Naive thymus-derived CD4-positive, alpha-beta T cell (primary cell): ENCODE results near the gene HSPBAP1. TPM values are rescaled to one million over a fixed set of nuclear protein-coding genes. Genes with fewer than 3 reads are reported as not detected.

Source experiments
- ATAC-seq: fragments of 150-1000 bp; cut with Tn5 transposase; 2 replicates; pipeline ENCODE4 v1.10.0; 2021; ENCODE audit warnings: mild to moderate bottlenecking, moderate library complexity
- CTCF ChIA-PET: fragments of 350-600 bp; sonication (Branson Sonifier 250); formaldehyde crosslinking; loops from one replicate; lab custom pipeline; 2021; ENCODE audit warnings: antibody characterized with exemption; lab: Charles Lee
- POLR2A ChIA-PET: fragments of 350-600 bp; sonication (Branson Sonifier 250); formaldehyde crosslinking; loops from one replicate; lab custom pipeline; 2021; ENCODE audit warnings: antibody characterized with exemption, inconsistent platforms; lab: Charles Lee
- DNase-seq, 9 donors: peaks; one replicate each; pipeline versions ENCODE4 v3.0.0 to v3.0.0-alpha.2; 2020 to 2022; ENCODE audit warnings: mixed read lengths in 1 of 9
- H3K27ac ChIP-seq: one replicate; pipeline ENCODE4 v1.7.0; 2013; ENCODE audit warnings: mild to moderate bottlenecking, low read depth, low read length, moderate library complexity
- H3K27me3 ChIP-seq, 2 donors: one replicate each; pipeline ENCODE4 v1.7.0; 2013; ENCODE audit warnings: low read length in 2 of 2, mild to moderate bottlenecking in 2 of 2, moderate library complexity in 2 of 2; ENCODE audit not compliant: control insufficient read depth in 2 of 2, insufficient read depth in 2 of 2
- H3K36me3 ChIP-seq, 3 experiments: 1 replicate in 2 of 3; 2 replicates in 1 of 3; pipeline ENCODE4 v1.7.0; 2013; ENCODE audit warnings: low read length in 3 of 3, mild to moderate bottlenecking in 3 of 3, moderate library complexity in 1 of 3; ENCODE audit not compliant: insufficient read depth in 3 of 3, control insufficient read depth in 2 of 3
- H3K4me1 ChIP-seq, 2 donors: one replicate each; pipeline ENCODE4 v1.7.0; 2013; ENCODE audit warnings: low read length in 2 of 2, mild to moderate bottlenecking in 2 of 2, moderate library complexity in 1 of 2; ENCODE audit not compliant: control insufficient read depth in 2 of 2, insufficient read depth in 2 of 2
- H3K4me3 ChIP-seq: 2 replicates; pipeline ENCODE4 v1.7.0; 2013; ENCODE audit warnings: mild to moderate bottlenecking, low read length
- H3K9me3 ChIP-seq, 3 experiments: 1 replicate in 2 of 3; 2 replicates in 1 of 3; pipeline ENCODE4 v1.7.0; 2013; ENCODE audit warnings: low read length in 3 of 3; ENCODE audit not compliant: control insufficient read depth in 2 of 3
- H3K27ac Mint-ChIP-seq, 9 donors: one replicate each; pipeline ENCODE4 v1.8.0; 2020 to 2022; ENCODE audit warnings: mixed read lengths in 9 of 9, mild to moderate bottlenecking in 8 of 9, moderate library complexity in 5 of 9, inconsistent platforms in 2 of 9
- H3K27me3 Mint-ChIP-seq, 5 donors: one replicate each; pipeline ENCODE4 v1.8.0; 2021 to 2022; ENCODE audit warnings: mixed read lengths in 5 of 5, mild to moderate bottlenecking in 1 of 5
- H3K36me3 Mint-ChIP-seq, 5 donors: one replicate each; pipeline ENCODE4 v1.8.0; 2020 to 2022; ENCODE audit warnings: mixed read lengths in 5 of 5, mild to moderate bottlenecking in 3 of 5, inconsistent platforms in 1 of 5
- H3K4me1 Mint-ChIP-seq, 7 donors: one replicate each; pipeline ENCODE4 v1.8.0; 2020 to 2022; ENCODE audit warnings: mixed read lengths in 7 of 7, mild to moderate bottlenecking in 3 of 7, inconsistent platforms in 1 of 7
- H3K4me3 Mint-ChIP-seq, 10 donors: one replicate each; pipeline ENCODE4 v1.8.0; 2020 to 2022; ENCODE audit warnings: mild to moderate bottlenecking in 10 of 10, mixed read lengths in 10 of 10, moderate library complexity in 6 of 10, inconsistent platforms in 2 of 10
- H3K9me3 Mint-ChIP-seq, 11 donors: one replicate each; pipeline ENCODE4 v1.8.0; 2020 to 2022; ENCODE audit warnings: mixed read lengths in 11 of 11, mild to moderate bottlenecking in 4 of 11, inconsistent platforms in 1 of 11, moderate library complexity in 1 of 11
- intact Hi-C, 2 donors: fragments of 100-400 bp; cut with micrococcal nuclease; formaldehyde crosslinking; loops; one replicate each; pipeline ENCODE4 v1.15.1; 2023
- polyA plus RNA-seq, 2 donors: library from polyadenylated mRNA; unstranded; fragments of 300-500 nt; fragmentation: Illumina TruSeq; gene quantifications; one replicate each; pipeline ENCODE4 v1.2.3, GENCODE V29; 2021
- total RNA-seq, 6 experiments: library from RNA in 5 of 6; stranded (reverse) in 5 of 6; gene quantifications; 1 replicate in 5 of 6; 2 replicates in 1 of 6; pipeline ENCODE4 v1.2.3 and lab custom pipeline; 2021 to 2026

The HSPBAP1 gene
- total and polyA plus RNA-seq, 7 experiments from 2014 or later = 7.1 to 31.5 (median 21.7) TPM

GRCh38 chr3:122767540-122768372, 25.9 kb downstream of the HSPBAP1 start:
- Histone ChIP-seq H3K27me3 (no peaks in the 10 kb centered on the region), H3K9me3 (no peaks in the 10 kb centered on the region), H3K36me3 (peaks cover 0 to 12% (median 0%) of the 10 kb centered on the region in 3 experiments), H3K4me1 (no peaks in the 10 kb centered on the region), H3K4me3 (no peak overlapping the region), H3K27ac (no peak overlapping the region)
- Mint-ChIP-seq H3K36me3 (peaks cover 3 to 45% (median 21%) of the 10 kb centered on the region in 5 donors), H3K9me3 (no peaks in the 10 kb centered on the region), H3K27me3 (no peaks in the 10 kb centered on the region), H3K4me3 (no peak overlapping the region), H3K4me1 (peaks cover 0 to 11% (median 0%) of the 10 kb centered on the region in 7 donors), H3K27ac (peak overlapping the region in 4 of 9 donors; percentile 4 to 34 (median 26))
- ChIA-PET POLR2A (no interaction called here), CTCF (no interaction called here)
- intact Hi-C loops = no loop called here
- peak; percentile 54 for ATAC-seq
- no peak for DNase-seq

GRCh38 chr3:122766430-122766829, 27.2 kb downstream of the HSPBAP1 start:
- DNase-seq (no peak), ATAC-seq (no peak)
- Mint-ChIP-seq H3K27ac (no peak overlapping the region), H3K4me1 (peaks cover 0 to 12% (median 0%) of the 10 kb centered on the region in 7 donors), H3K4me3 (no peak overlapping the region), H3K9me3 (no peaks in the 10 kb centered on the region), H3K27me3 (no peaks in the 10 kb centered on the region), H3K36me3 (peaks cover 3 to 54% (median 22%) of the 10 kb centered on the region in 5 donors)
- Histone ChIP-seq H3K36me3 (peaks cover 0 to 12% (median 0%) of the 10 kb centered on the region in 3 experiments), H3K4me1 (no peaks in the 10 kb centered on the region), H3K9me3 (no peaks in the 10 kb centered on the region), H3K4me3 (no peak overlapping the region), H3K27me3 (no peaks in the 10 kb centered on the region), H3K27ac (no peak overlapping the region)
- intact Hi-C loops = no loop called here
- POLR2A ChIA-PET = no interaction called here
- CTCF ChIA-PET = no interaction called here

- Histone ChIP-seq H3K9me3 (no peaks in the 10 kb centered on the region), H3K36me3 (no peaks in the 10 kb centered on the region), H3K27me3 (no peaks in the 10 kb centered on the region), H3K4me1 (no peaks in the 10 kb centered on the region), H3K27ac (no peak overlapping the region), H3K4me3 (no peak overlapping the region)
- no peaks in the 10 kb centered on the region for H3K9me3 Mint-ChIP-seq
- no peak overlapping the region for H3K4me3 Mint-ChIP-seq
- H3K4me1 Mint-ChIP-seq = peaks cover 0 to 9% (median 0%) of the 10 kb centered on the region in 7 donors
- POLR2A ChIA-PET = interaction anchor here (0.7 kb wide), 1 partner anchor 91 kb away, joined by 3 read pairs; no protein-coding TSS in a partner anchor
- no peak overlapping the region for H3K27ac Mint-ChIP-seq
- ATAC-seq = no peak
- no peaks in the 10 kb centered on the region for H3K27me3 Mint-ChIP-seq
- intact Hi-C loops = no loop called here
- CTCF ChIA-PET = no interaction called here
- no peak for DNase-seq
- peaks cover 0 to 38% (median 16%) of the 10 kb centered on the region in 5 donors for H3K36me3 Mint-ChIP-seq
Measured at GRCh38 chr3:122760453-122761271, 33.0 kb downstream of the HSPBAP1 start.

- no peaks in the 10 kb centered on the region for H3K9me3 Mint-ChIP-seq
- POLR2A ChIA-PET = no interaction called here
- no peak for DNase-seq
- ATAC-seq = peak; percentile 27
- peaks cover 0 to 10% (median 0%) of the 10 kb centered on the region in 7 donors for H3K4me1 Mint-ChIP-seq
- no peaks in the 10 kb centered on the region for H3K27me3 ChIP-seq
- H3K4me3 Mint-ChIP-seq = no peak overlapping the region
- CTCF ChIA-PET = no interaction called here
- H3K9me3 ChIP-seq = no peaks in the 10 kb centered on the region
- H3K27ac Mint-ChIP-seq = peak overlapping the region in 1 of 9 donors; percentile 10
- H3K4me3 ChIP-seq = no peak overlapping the region
- H3K36me3 Mint-ChIP-seq = peaks cover 6 to 44% (median 28%) of the 10 kb centered on the region in 5 donors
- no peaks in the 10 kb centered on the region for H3K27me3 Mint-ChIP-seq
- intact Hi-C loops = loop anchor here in 1 of 2 donors (10.0 kb wide), 2 partner anchors 106 to 186 kb away; no protein-coding TSS in a partner anchor
- no peaks in the 10 kb centered on the region for H3K4me1 ChIP-seq
- H3K36me3 ChIP-seq = peaks cover 0 to 11% (median 6%) of the 10 kb centered on the region in 3 experiments
- no peak overlapping the region for H3K27ac ChIP-seq
Measured at GRCh38 chr3:122758877-122759560, 34.6 kb downstream of the HSPBAP1 start.

GRCh38 chr3:122755491-122755890, 38.1 kb downstream of the HSPBAP1 start:
- Mint-ChIP-seq H3K4me1 (peaks cover 0 to 10% (median 0%) of the 10 kb centered on the region in 7 donors), H3K27me3 (no peaks in the 10 kb centered on the region), H3K36me3 (peaks cover 6 to 53% (median 38%) of the 10 kb centered on the region in 5 donors), H3K27ac (peak overlapping the region in 1 of 9 donors; percentile 22), H3K9me3 (peaks cover 0 to 1% (median 0%) of the 10 kb centered on the region in 11 donors), H3K4me3 (no peak overlapping the region)
- intact Hi-C loops = loop anchor here (1.0 to 10.0 kb wide), 6 partner anchors 38 to 503 kb away; partner anchors contain the start of genes HSPBAP1 (in 1 of the 2) and SLC49A4 (in 1 of the 2)
- peaks cover 6 to 27% (median 11%) of the 10 kb centered on the region in 3 experiments for H3K36me3 ChIP-seq
- no peak overlapping the region for H3K4me3 ChIP-seq
- DNase-seq (no peak), ATAC-seq (no peak)
- no peaks in the 10 kb centered on the region for H3K27me3 ChIP-seq
- no peak overlapping the region for H3K27ac ChIP-seq
- no peaks in the 10 kb centered on the region for H3K4me1 ChIP-seq
- POLR2A ChIA-PET = no interaction called here
- no peaks in the 10 kb centered on the region for H3K9me3 ChIP-seq
- CTCF ChIA-PET = interaction anchor here (0.7 to 1.0 kb wide), 7 partner anchors 10 to 514 kb away, joined by 3 to 11 read pairs (median 3); partner anchors contain the start of genes SEC22A and SEMA5B

GRCh38 chr3:122754929-122755328, 38.7 kb downstream of the HSPBAP1 start:
- POLR2A ChIA-PET = no interaction called here
- H3K27me3 ChIP-seq = no peaks in the 10 kb centered on the region
- peak in 7 of 9 donors; percentile 10 to 56 (median 44) for DNase-seq
- H3K9me3 ChIP-seq = no peaks in the 10 kb centered on the region
- Mint-ChIP-seq H3K27me3 (no peaks in the 10 kb centered on the region), H3K4me1 (peaks cover 0 to 10% (median 0%) of the 10 kb centered on the region in 7 donors), H3K36me3 (peaks cover 6 to 55% (median 40%) of the 10 kb centered on the region in 5 donors), H3K27ac (no peak overlapping the region), H3K9me3 (peaks cover 0 to 1% (median 0%) of the 10 kb centered on the region in 11 donors), H3K4me3 (no peak overlapping the region)
- intact Hi-C loops = loop anchor here (1.0 to 10.0 kb wide), 8 partner anchors 38 to 504 kb away; partner anchors contain the start of genes HSPBAP1 (in 1 of the 2) and SLC49A4 (in 1 of the 2)
- CTCF ChIA-PET = interaction anchor here (0.9 to 1.0 kb wide), 6 partner anchors 9 to 515 kb away, joined by 3 to 11 read pairs (median 3); partner anchors contain the start of genes SEC22A and SEMA5B
- peaks cover 6 to 27% (median 11%) of the 10 kb centered on the region in 3 experiments for H3K36me3 ChIP-seq
- H3K4me1 ChIP-seq = no peaks in the 10 kb centered on the region
- H3K27ac ChIP-seq = no peak overlapping the region
- ATAC-seq = peak; percentile 88
- no peak overlapping the region for H3K4me3 ChIP-seq
